Measurements from ENCODE around the gene KLK3. TPM values are rescaled to one million over a fixed set of nuclear protein-coding genes. Genes with fewer than 3 reads are reported as not detected.

The KLK3 gene
- total and polyA plus RNA-seq, 2 of the 8 experiments (the other 6 are each of a cell fraction or from before 2014, with no cell fraction given): 0.08 TPM; not detected in 1

DNA sequence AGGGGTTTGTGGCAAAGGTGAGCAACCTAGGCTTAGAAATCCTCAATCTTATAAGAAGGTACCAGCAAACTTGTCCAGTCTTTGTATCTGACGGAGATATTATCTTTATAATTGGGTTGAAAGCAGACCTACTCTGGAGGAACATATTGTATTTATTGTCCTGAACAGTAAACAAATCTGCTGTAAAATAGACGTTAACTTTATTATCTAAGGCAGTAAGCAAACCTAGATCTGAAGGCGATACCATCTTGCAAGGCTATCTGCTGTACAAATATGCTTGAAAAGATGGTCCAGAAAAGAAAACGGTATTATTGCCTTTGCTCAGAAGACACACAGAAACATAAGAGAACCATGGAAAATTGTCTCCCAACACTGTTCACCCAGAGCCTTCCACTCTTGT is 14.8 kb downstream of the KLK3 start:
- TF ChIP-seq CREB1 (IDR thresholded peaks at IDR 0.05): no peak
- TF ChIP-seq SUZ12 (IDR thresholded peaks at IDR 0.05; ENCODE audit: low read length): no peak
- no peak for TF ChIP-seq KDM5A (IDR thresholded peaks at IDR 0.05; ENCODE audit: low read length)
- TF ChIP-seq JUN (IDR thresholded peaks at IDR 0.05; ENCODE audit: low read depth, low read length): no peak
- no peak for TF ChIP-seq TAF7 (optimal IDR thresholded peaks at IDR 0.05; ENCODE audit: borderline replicate concordance, low read depth, low read length)
- TF ChIP-seq NANOG (IDR thresholded peaks at IDR 0.05; ENCODE audit: insufficient read depth, low read depth, low read length, poor library complexity, severe bottlenecking): no peak
- no peak for TF ChIP-seq TAF1 (IDR thresholded peaks at IDR 0.05; ENCODE audit: low read depth, low read length)
- no peak for TF ChIP-seq CHD2 (IDR thresholded peaks at IDR 0.05; ENCODE audit: low read length)
- no peak for TF ChIP-seq KDM4A (IDR thresholded peaks at IDR 0.05; ENCODE audit: low read depth, low read length, severe bottlenecking)
- TF ChIP-seq TEAD4 (IDR thresholded peaks at IDR 0.05; ENCODE audit: low read depth, low read length): no peak
- no peak for TF ChIP-seq CTCF (IDR thresholded peaks at IDR 0.05; ENCODE audit: control extremely low read depth in 1 of 3, insufficient read depth in 1 of 3, low read depth in 1 of 3, low read length in 3 of 3)
- TF ChIP-seq RAD21 (IDR thresholded peaks at IDR 0.05 in 1 of 2, conservative IDR thresholded peaks at IDR 0.05 in 1 of 2; ENCODE audit: low read depth in 2 of 2, low read length in 2 of 2): no peak
- no peak overlapping the region for H3K9ac ChIP-seq (replicated peaks in 1 of 4; ENCODE audit: extremely low read depth in 1 of 4, low read depth in 3 of 4, low read length in 3 of 4)
- no peak overlapping the region for H2BK120ac ChIP-seq (replicated peaks; ENCODE audit: low read depth, low read length)
- H3K79me2 ChIP-seq (ENCODE audit: control insufficient read depth in 1 of 2, insufficient read depth in 2 of 2, low read length in 2 of 2): no peaks in the 10 kb centered on the region
- H2BK5ac ChIP-seq (ENCODE audit: low read depth, low read length): no peak overlapping the region
- FAIRE-seq (no peak), DNase-seq (ENCODE audit: low read depth in 1 of 2, low spot score in 2 of 2) (no peak)
- no peak overlapping the region for H2AK5ac ChIP-seq (ENCODE audit: low read depth, low read length)
- H3K18ac ChIP-seq (ENCODE audit: extremely low read depth, low read length): no peak overlapping the region
- no peak overlapping the region for H3K4ac ChIP-seq (replicated peaks; ENCODE audit: insufficient read length, low read depth, low read length)
- no peak overlapping the region for H4K5ac ChIP-seq (ENCODE audit: insufficient read length, low read depth, low read length)
- H2BK20ac ChIP-seq (ENCODE audit: low read length): no peak overlapping the region
- CTCF ChIA-PET (ENCODE audit: partially characterized antibody): interaction anchor here (1.2 to 2.6 kb wide), 4 partner anchors 8 to 74 kb away, joined by 3 to 12 read pairs (median 3); no protein-coding TSS in a partner anchor
- no peak overlapping the region for H3K4me3 ChIP-seq (ENCODE audit: extremely low read depth in 1 of 4, insufficient read depth in 2 of 4, low read depth in 3 of 4, low read length in 4 of 4)
- no peak overlapping the region for H4K8ac ChIP-seq (ENCODE audit: extremely low read depth, insufficient read depth, low read length)
- WGBS, 2 experiments (ENCODE audit: extremely low coverage in 1 of 2, insufficient coverage in 1 of 2, insufficient read length in 1 of 2, insufficient replicate concordance in 2 of 2, low coverage in 1 of 2, low lambda C conversion rate in 2 of 2, missing lambda C conversion rate in 1 of 2): 86% methylated on average over 4 of the region's 4 CpGs; no CpG with 5 or more reads in 1 of the 2 experiments
- H3K79me1 ChIP-seq (ENCODE audit: low read depth, low read length): no peaks in the 10 kb centered on the region
- no peak overlapping the region for H3K56ac ChIP-seq (replicated peaks; ENCODE audit: insufficient read length, low read depth, low read length)
- H3K23me2 ChIP-seq (ENCODE audit: low read depth, low read length): peaks cover 5% of the 10 kb centered on the region; the same call in 1 of the 2 replicates
- POLR2A ChIA-PET (ENCODE audit: partially characterized antibody): interaction anchor here (1.4 to 3.6 kb wide), 2 partner anchors 66 to 73 kb away, joined by 5 to 16 read pairs; no protein-coding TSS in a partner anchor
- no peak overlapping the region for H3K4me2 ChIP-seq (ENCODE audit: insufficient read depth in 1 of 2, low read depth in 2 of 2, low read length in 2 of 2)
- H2BK12ac ChIP-seq (ENCODE audit: low read depth, low read length): no peak overlapping the region
- no peak overlapping the region for H4K91ac ChIP-seq (replicated peaks; ENCODE audit: insufficient read length, low read length)
- no peak overlapping the region for H3K27ac ChIP-seq (ENCODE audit: low read depth, low read length)
- no peaks in the 10 kb centered on the region; a peak in 1 of 4 replicates for H3K9me3 ChIP-seq (ENCODE audit: insufficient read depth in 2 of 2, low read depth in 1 of 2, low read length in 1 of 2)
- no peak overlapping the region for H2BK15ac ChIP-seq (ENCODE audit: low read length)
- no peak overlapping the region for H3K14ac ChIP-seq (ENCODE audit: insufficient read length)
- no peak overlapping the region for H3K23ac ChIP-seq (ENCODE audit: insufficient read length)
- no peaks in the 10 kb centered on the region for H3K36me3 ChIP-seq (ENCODE audit: control insufficient read depth in 2 of 4, insufficient read depth in 4 of 4, low read length in 3 of 4)
- peaks cover 0 to 3% (median 1%) of the 10 kb centered on the region in 4 experiments; a peak in 2 of 7 replicates for H3K27me3 ChIP-seq (replicated peaks in 1 of 4; ENCODE audit: control insufficient read depth in 3 of 4, extremely low read depth in 1 of 4, insufficient read depth in 3 of 4, low read length in 3 of 4)
- no peak overlapping the region for H2AFZ ChIP-seq (ENCODE audit: low read length)
- no peaks in the 10 kb centered on the region for H3K4me1 ChIP-seq (replicated peaks in 1 of 4; ENCODE audit: control insufficient read depth in 3 of 4, insufficient read depth in 4 of 4, low read length in 3 of 4)
- H4K20me1 ChIP-seq (replicated peaks in 1 of 2; ENCODE audit: control insufficient read depth in 1 of 2, insufficient read depth in 2 of 2, low read length in 2 of 2): no peaks in the 10 kb centered on the region

Measured in H1 (cell line).